ENCODE results near the gene LMX1A. TPM values are rescaled to one million over a fixed set of nuclear protein-coding genes. Genes with fewer than 3 reads are reported as not detected.

LMX1A gene
- polyA plus RNA-seq, 3 donors = not detected

- H3K4me3 ChIP-seq (replicated peaks in 1 of 3; ENCODE audit: low read depth in 2 of 3, low read length in 3 of 3) = no peak overlapping the region
- no peak overlapping the region for H3K9ac ChIP-seq (ENCODE audit: insufficient read depth, low read length, poor library complexity, severe bottlenecking)
- no peak overlapping the region for H3K27ac ChIP-seq (ENCODE audit: low read depth in 1 of 2, low read length in 2 of 2)
- no peak overlapping the region for H3K4me2 ChIP-seq (replicated peaks; ENCODE audit: extremely low read depth, low read length, poor library complexity, severe bottlenecking)
- H3K36me3 Mint-ChIP-seq = no peaks in the 10 kb centered on the region
- H2AFZ ChIP-seq (ENCODE audit: insufficient read depth, low read depth, low read length, poor library complexity, severe bottlenecking) = no peak overlapping the region
- H3K9me3 ChIP-seq (replicated peaks in 1 of 2; ENCODE audit: control insufficient read depth in 1 of 2, insufficient read depth in 1 of 2, low read length in 2 of 2) = no peaks in the 10 kb centered on the region
- no peak overlapping the region for H3K4me3 Mint-ChIP-seq
- DNase-seq = no peak
- H3K4me1 ChIP-seq (ENCODE audit: control insufficient read depth in 1 of 2, insufficient read depth in 2 of 2, low read length in 2 of 2) = no peaks in the 10 kb centered on the region
- peaks cover 0 to 8% of the 10 kb centered on the region in 2 donors for H3K27me3 ChIP-seq (ENCODE audit: control insufficient read depth in 2 of 2, insufficient read depth in 2 of 2, low read length in 2 of 2)
- H3K9me3 Mint-ChIP-seq = peaks cover 0 to 3% (median 0%) of the 10 kb centered on the region in 7 donors
- H3K36me3 ChIP-seq (replicated peaks in 1 of 2; ENCODE audit: control insufficient read depth in 1 of 2, insufficient read depth in 2 of 2, low read length in 2 of 2) = no peaks in the 10 kb centered on the region
- TF ChIP-seq, protein P1, sequence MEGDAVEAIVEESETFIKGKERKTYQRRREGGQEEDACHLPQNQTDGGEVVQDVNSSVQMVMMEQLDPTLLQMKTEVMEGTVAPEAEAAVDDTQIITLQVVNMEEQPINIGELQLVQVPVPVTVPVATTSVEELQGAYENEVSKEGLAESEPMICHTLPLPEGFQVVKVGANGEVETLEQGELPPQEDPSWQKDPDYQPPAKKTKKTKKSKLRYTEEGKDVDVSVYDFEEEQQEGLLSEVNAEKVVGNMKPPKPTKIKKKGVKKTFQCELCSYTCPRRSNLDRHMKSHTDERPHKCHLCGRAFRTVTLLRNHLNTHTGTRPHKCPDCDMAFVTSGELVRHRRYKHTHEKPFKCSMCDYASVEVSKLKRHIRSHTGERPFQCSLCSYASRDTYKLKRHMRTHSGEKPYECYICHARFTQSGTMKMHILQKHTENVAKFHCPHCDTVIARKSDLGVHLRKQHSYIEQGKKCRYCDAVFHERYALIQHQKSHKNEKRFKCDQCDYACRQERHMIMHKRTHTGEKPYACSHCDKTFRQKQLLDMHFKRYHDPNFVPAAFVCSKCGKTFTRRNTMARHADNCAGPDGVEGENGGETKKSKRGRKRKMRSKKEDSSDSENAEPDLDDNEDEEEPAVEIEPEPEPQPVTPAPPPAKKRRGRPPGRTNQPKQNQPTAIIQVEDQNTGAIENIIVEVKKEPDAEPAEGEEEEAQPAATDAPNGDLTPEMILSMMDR (IDR thresholded peaks at IDR 0.05) = no peak
- H3K4me1 Mint-ChIP-seq = no peaks in the 10 kb centered on the region
- no peaks in the 10 kb centered on the region for H4K20me1 ChIP-seq (ENCODE audit: insufficient read depth, low read length)
- H3K27ac Mint-ChIP-seq = no peak overlapping the region
- no peaks in the 10 kb centered on the region for H3K79me2 ChIP-seq (ENCODE audit: insufficient read depth, low read length)
- no CpG with 5 or more reads among the region's 5 CpGs for WGBS (ENCODE audit: insufficient coverage)
- peaks cover 8 to 20% (median 13%) of the 10 kb centered on the region in 3 donors for H3K27me3 Mint-ChIP-seq (ENCODE audit: low read depth in 3 of 3)
- intact Hi-C loops (cut with micrococcal nuclease) = no loop called here
Observed at GRCh38 chr1:165317612-165318011, 38.9 kb downstream of the LMX1A start.

GRCh38 chr1:165316153-165316772, 40.3 kb downstream of the LMX1A start:
- no peak overlapping the region for H3K4me2 ChIP-seq (replicated peaks; ENCODE audit: extremely low read depth, low read length, poor library complexity, severe bottlenecking)
- H3K27ac ChIP-seq (ENCODE audit: low read depth in 1 of 2, low read length in 2 of 2) = no peak overlapping the region
- DNase-seq = no peak
- peaks cover 0 to 3% (median 0%) of the 10 kb centered on the region in 7 donors for H3K9me3 Mint-ChIP-seq
- no peaks in the 10 kb centered on the region for H3K4me1 ChIP-seq (ENCODE audit: control insufficient read depth in 1 of 2, insufficient read depth in 2 of 2, low read length in 2 of 2)
- H2AFZ ChIP-seq (ENCODE audit: insufficient read depth, low read depth, low read length, poor library complexity, severe bottlenecking) = no peak overlapping the region
- no peak overlapping the region for H3K9ac ChIP-seq (ENCODE audit: insufficient read depth, low read length, poor library complexity, severe bottlenecking)
- WGBS (ENCODE audit: insufficient coverage) = 89% methylated on average over 3 of the region's 10 CpGs
- no peaks in the 10 kb centered on the region for H3K4me1 Mint-ChIP-seq
- peaks cover 0 to 8% of the 10 kb centered on the region in 2 donors for H3K27me3 ChIP-seq (ENCODE audit: control insufficient read depth in 2 of 2, insufficient read depth in 2 of 2, low read length in 2 of 2)
- TF ChIP-seq, protein P1 (IDR thresholded peaks at IDR 0.05) = no peak
- H3K4me3 ChIP-seq (replicated peaks in 1 of 3; ENCODE audit: low read depth in 2 of 3, low read length in 3 of 3) = no peak overlapping the region
- no peaks in the 10 kb centered on the region for H3K36me3 ChIP-seq (replicated peaks in 1 of 2; ENCODE audit: control insufficient read depth in 1 of 2, insufficient read depth in 2 of 2, low read length in 2 of 2)
- intact Hi-C loops (cut with micrococcal nuclease) = no loop called here
- no peaks in the 10 kb centered on the region for H3K79me2 ChIP-seq (ENCODE audit: insufficient read depth, low read length)
- H3K27me3 Mint-ChIP-seq (ENCODE audit: low read depth in 3 of 3) = peaks cover 10 to 19% (median 13%) of the 10 kb centered on the region in 3 donors
- H3K4me3 Mint-ChIP-seq = no peak overlapping the region
- H3K27ac Mint-ChIP-seq = no peak overlapping the region
- no peaks in the 10 kb centered on the region for H4K20me1 ChIP-seq (ENCODE audit: insufficient read depth, low read length)
- H3K36me3 Mint-ChIP-seq = no peaks in the 10 kb centered on the region
- H3K9me3 ChIP-seq (replicated peaks in 1 of 2; ENCODE audit: control insufficient read depth in 1 of 2, insufficient read depth in 1 of 2, low read length in 2 of 2) = no peaks in the 10 kb centered on the region
